Esophagus muscularis mucosa (tissue), 4 donors: ENCODE data around the gene HTR3D. TPM values are rescaled to one million over a fixed set of nuclear protein-coding genes. Genes with fewer than 3 reads are reported as not detected.

ENCODE experiments used
- DNase-seq: peaks from one replicate; pipeline ENCODE4 v3.0.0-alpha.2; 2017; ENCODE audit errors: extremely low spot score
- H3K27ac ChIP-seq, 4 donors: fragments of 200-600 bp; sonication (generic); replicated peaks in 1 of 4; 1 replicate in 3 of 4; 2 replicates in 1 of 4; pipeline ENCODE4 v1.5.1; 2016 to 2019; ENCODE audit warnings: mild to moderate bottlenecking in 1 of 4
- H3K27me3 ChIP-seq, 4 donors: fragments of 200-600 bp; sonication (generic); one replicate each; pipeline versions ENCODE4 v1.5.1 to v1.6.0; 2016 to 2019
- H3K36me3 ChIP-seq, 4 donors: fragments of 200-600 bp; sonication (generic); one replicate each; pipeline ENCODE4 v1.5.1; 2016 to 2019
- H3K4me1 ChIP-seq, 4 donors: fragments of 200-600 bp; sonication (generic); one replicate each; pipeline ENCODE4 v1.5.1; 2016 to 2019
- H3K4me3 ChIP-seq, 4 donors: fragments of 200-600 bp; sonication (generic); 1 replicate in 2 of 4; 2 replicates in 2 of 4; pipeline ENCODE4 v1.5.1; 2016 to 2019; ENCODE audit warnings: mild to moderate bottlenecking in 4 of 4, moderate library complexity in 1 of 4
- H3K9me3 ChIP-seq, 4 donors: fragments of 200-600 bp; sonication (generic); 1 replicate in 3 of 4; 2 replicates in 1 of 4; pipeline ENCODE4 v1.5.1; 2016 to 2019
- CTCF ChIP-seq, 3 experiments: fragments of 200-600 bp in 2 of 3; fragments of 450-650 bp in 1 of 3; sonication (generic) in 2 of 3; IDR thresholded peaks; one replicate each; pipeline ENCODE4 v1.5.1; 2017 to 2019; ENCODE audit warnings: antibody characterized with exemption in 3 of 3, mild to moderate bottlenecking in 2 of 3, moderate library complexity in 1 of 3
- EP300 ChIP-seq: sonication (generic); formaldehyde crosslinking; IDR thresholded peaks from one replicate; pipeline ENCODE4 v1.6.1; 2017; ENCODE audit warnings: antibody characterized with exemption
- POLR2A ChIP-seq: fragments of 450-650 bp; IDR thresholded peaks from one replicate; pipeline ENCODE4 v1.6.1; 2017; ENCODE audit warnings: antibody characterized with exemption, moderate library complexity, mild to moderate bottlenecking, low read depth
- POLR2AphosphoS5 ChIP-seq, 2 donors: sonication (generic); formaldehyde crosslinking; IDR thresholded peaks; one replicate each; pipeline ENCODE4 v1.6.1; 2017; ENCODE audit warnings: antibody characterized with exemption in 2 of 2
- WGBS: methylation state at CpG from one replicate; pipeline ENCODE4 v1.1.5; 2018; 5-methylcytosine and 5-hydroxymethylcytosine counted together
- intact Hi-C: fragments of 100-400 bp; cut with DNase I; formaldehyde crosslinking; loops from one replicate; pipeline ENCODE4 v1.15.1; 2023
- total RNA-seq, 4 donors: library from RNA; depleted of rRNA; stranded (reverse); fragments of >200 nt; gene quantifications; one replicate each; pipeline versions ENCODE4 v1.1.0 to v1.2.1, GENCODE V29; 2016

The HTR3D gene
- total RNA-seq, 4 donors from 2014 or later: not detected

- Histone ChIP-seq H3K4me3 (peak overlapping the region in 2 of 4 donors; percentile 87 to 99), H3K9me3 (no peaks in the 10 kb centered on the region), H3K27me3 (no peaks in the 10 kb centered on the region), H3K4me1 (peaks cover 3 to 25% (median 21%) of the 10 kb centered on the region in 4 donors), H3K27ac (no peak overlapping the region), H3K36me3 (peaks cover 7 to 27% (median 18%) of the 10 kb centered on the region in 4 donors)
- 78% methylated on average over 5 of the region's 5 CpGs for WGBS
- TF ChIP-seq EP300: no peak
- intact Hi-C loops: loop anchor here (2.0 to 5.0 kb wide), 2 partner anchors 119 to 231 kb away; partner anchors contain the start of genes ALG3, EEF1AKMT4 and EIF2B5
- DNase-seq: no peak
These were observed 15.4 kb upstream of the HTR3D start for GRCh38 chr3:184016169-184016570.

DNA sequence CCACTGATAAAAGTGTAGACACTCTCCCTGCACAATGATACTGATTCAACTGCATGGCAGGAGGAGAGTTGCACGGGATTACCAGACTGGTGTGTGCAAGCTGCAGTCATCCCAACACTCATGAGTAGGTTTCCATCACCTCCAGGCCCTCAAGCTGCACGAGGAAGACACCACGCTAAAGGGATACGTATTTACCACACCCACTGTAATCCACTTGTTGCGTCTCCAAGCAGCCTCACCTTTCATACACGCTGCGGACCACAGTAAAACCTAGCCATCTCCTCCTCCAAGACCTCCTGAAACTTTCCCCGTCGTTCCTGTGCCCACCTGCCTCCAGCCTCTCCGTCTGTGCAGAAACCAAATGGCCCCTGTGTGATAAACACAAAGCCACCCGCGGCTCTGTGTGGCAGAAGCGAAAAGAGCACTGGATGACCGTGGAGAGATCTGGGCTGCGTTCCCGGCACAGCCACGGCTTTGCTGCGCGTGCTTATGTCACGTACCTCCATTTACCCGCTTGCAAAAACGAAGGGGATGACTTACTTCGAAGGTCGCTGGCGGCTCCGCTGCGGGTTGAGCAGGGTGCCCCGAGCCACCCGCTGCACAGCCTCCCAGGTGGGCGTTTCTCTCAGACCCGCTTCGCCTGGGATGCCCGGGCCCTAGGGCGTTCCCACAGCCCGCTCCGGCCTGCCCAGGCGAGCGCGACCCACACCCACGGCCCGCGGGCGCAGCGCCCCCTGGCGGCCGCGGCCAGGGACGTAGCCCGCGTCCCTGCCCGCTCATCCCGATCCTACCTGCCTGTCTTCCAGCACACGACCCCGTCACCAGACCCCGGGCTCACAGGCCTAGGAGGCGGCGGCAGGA is 14.5 kb upstream of the HTR3D start:
- H3K27ac ChIP-seq: peak overlapping the region; percentile 80 to 84 (median 84)
- intact Hi-C loops: loop anchor here (2.0 to 5.0 kb wide), 2 partner anchors 118 to 230 kb away; partner anchors contain the start of genes ALG3, EEF1AKMT4 and EIF2B5
- WGBS: 19% methylated on average over 30 of the region's 57 CpGs

DNA sequence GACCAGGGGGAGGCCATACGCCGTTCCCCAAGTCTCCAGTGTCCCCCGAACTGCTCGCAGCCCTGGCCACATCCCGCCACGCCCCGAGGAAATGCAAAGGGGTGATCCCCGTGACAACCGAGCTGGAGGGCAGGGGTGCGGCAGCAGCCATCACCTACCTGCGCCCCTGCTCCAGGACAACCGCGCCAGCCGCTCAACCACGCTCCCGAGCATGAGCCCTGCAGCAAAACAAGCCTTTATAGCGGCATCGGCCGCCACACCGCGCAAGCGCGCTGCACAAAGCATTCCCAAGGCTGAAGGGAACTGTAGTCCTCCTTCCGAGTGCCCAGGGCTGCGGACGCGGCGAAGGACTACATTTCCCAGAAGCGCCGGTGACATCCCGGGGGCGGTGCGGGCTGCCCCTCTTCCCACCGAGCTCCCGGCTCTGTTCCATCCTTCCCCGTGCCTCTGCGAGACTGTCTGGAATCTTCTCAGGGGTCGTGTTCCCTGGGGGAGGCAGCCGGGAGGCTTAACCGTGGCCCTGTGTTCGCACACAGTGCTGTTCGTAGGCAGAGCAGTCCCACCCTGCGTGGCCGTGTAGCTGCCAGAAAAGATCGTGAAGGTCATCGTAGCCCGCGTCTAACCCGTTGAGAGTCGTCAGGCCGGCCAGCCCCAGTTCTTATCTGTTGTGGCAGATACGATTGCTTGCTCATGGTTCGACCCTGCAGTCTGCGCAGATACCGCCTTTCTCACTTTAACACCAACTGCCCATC is 13.7 kb upstream of the HTR3D start, which contains the start of gene ABCC5:
Gene ABCC5 (minus strand): TSS at position 213 of the 752 bp plus-strand sequence. CDS start 3,492 bp downstream, outside the sequence.
- Histone ChIP-seq H3K4me3 (peak within 1 kb of the TSS; percentile 87 to 99 (median 93)), H3K4me1 (peaks cover 3 to 25% (median 21%) of the 10 kb centered on the region in 4 donors), H3K27ac (peak within 1 kb of the TSS; percentile 80 to 84 (median 84)), H3K9me3 (no peaks in the 10 kb centered on the region), H3K36me3 (peaks cover 7 to 13% (median 10%) of the 10 kb centered on the region in 4 donors), H3K27me3 (no peaks in the 10 kb centered on the region)
- TF ChIP-seq POLR2AphosphoS5 (IDR thresholded peaks at IDR 0.05): peak; percentile 71 to 87
- no peak for TF ChIP-seq EP300
- TF ChIP-seq CTCF (IDR thresholded peaks at IDR 0.05): peak in 2 of 3 experiments; percentile 24 to 55
- no peak for TF ChIP-seq POLR2A
- intact Hi-C loops: loop anchor here (2.0 to 5.0 kb wide), 2 partner anchors 117 to 229 kb away; partner anchors contain the start of genes ALG3, EEF1AKMT4 and EIF2B5
- under 1% methylated on average over 40 of the region's 55 CpGs for WGBS
- DNase-seq: peak; percentile 97

More for the DNA sequence above, 14.5 kb upstream of the HTR3D start:
- DNase-seq: no peak
- peaks cover 7 to 18% (median 13%) of the 10 kb centered on the region in 4 donors for H3K36me3 ChIP-seq
- no peaks in the 10 kb centered on the region for H3K27me3 ChIP-seq
- H3K4me3 ChIP-seq: peak overlapping the region; percentile 87 to 99 (median 93)
- TF ChIP-seq CTCF (IDR thresholded peaks at IDR 0.05): peak; percentile 85 to 99 (median 98)
- TF ChIP-seq EP300: no peak
- no peaks in the 10 kb centered on the region for H3K9me3 ChIP-seq
- peaks cover 3 to 25% (median 21%) of the 10 kb centered on the region in 4 donors for H3K4me1 ChIP-seq

DNA sequence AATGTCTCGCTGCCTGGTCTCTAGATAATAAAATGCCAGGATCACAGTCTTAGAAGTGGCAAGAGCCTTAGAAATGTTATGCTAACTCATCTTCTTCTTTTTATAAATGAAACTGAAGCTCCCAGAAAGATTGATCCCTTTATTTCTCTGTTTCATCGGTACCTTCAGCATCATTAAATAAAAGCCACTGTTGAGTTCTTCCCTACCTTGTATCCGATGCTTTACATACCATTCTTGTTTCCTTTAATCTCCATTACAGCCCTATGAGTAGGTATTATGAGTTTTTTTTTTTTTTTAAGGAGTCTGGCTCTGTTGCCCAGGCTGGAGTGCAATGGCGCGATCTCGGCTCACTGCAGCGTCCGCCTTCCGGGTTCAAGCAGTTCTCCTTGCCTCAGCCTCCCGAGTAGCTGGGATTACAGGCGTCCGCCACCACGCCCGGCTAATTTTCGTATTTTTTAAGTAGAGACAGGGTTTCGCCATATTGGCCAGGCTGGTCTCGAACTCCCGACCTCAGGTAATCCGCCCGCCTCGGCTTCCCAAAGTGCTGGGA is 13.0 kb upstream of the HTR3D start:
- H3K36me3 ChIP-seq: peaks cover 4 to 8% (median 6%) of the 10 kb centered on the region in 4 donors
- no peak for TF ChIP-seq POLR2AphosphoS5 (IDR thresholded peaks at IDR 0.05)
- TF ChIP-seq POLR2A: no peak
- TF ChIP-seq EP300: no peak
- no peak for TF ChIP-seq CTCF (IDR thresholded peaks at IDR 0.05)
- no peaks in the 10 kb centered on the region for H3K9me3 ChIP-seq
- H3K27ac ChIP-seq: peak overlapping the region; percentile 80 to 84 (median 84)
- peaks cover 3 to 25% (median 21%) of the 10 kb centered on the region in 4 donors for H3K4me1 ChIP-seq
- no peak for DNase-seq
- intact Hi-C loops: loop anchor here (5.0 kb wide), 1 partner anchor 229 kb away; the partner anchor contains the start of genes ALG3 and EEF1AKMT4
- 90% methylated on average over 21 of the region's 21 CpGs for WGBS
- H3K27me3 ChIP-seq: no peaks in the 10 kb centered on the region
- H3K4me3 ChIP-seq: peak overlapping the region; percentile 87 to 99 (median 93)
